Smooth muscle cell (in vitro differentiated cells): ENCODE measurements around the gene TELO2. TPM values are rescaled to one million over a fixed set of nuclear protein-coding genes. Genes with fewer than 3 reads are reported as not detected.

Experiments
- DNase-seq: peaks from one replicate; lab custom pipeline; 2025; ENCODE audit not compliant: unreplicated experiment; lab: John Stamatoyannopoulos, UW
- H2AFZ ChIP-seq: fragments of 200-600 bp; sonication (generic); 2 replicates; pipeline ENCODE4 v1.6.0; 2016; ENCODE audit warnings: antibody characterized with exemption, low read depth, mild to moderate bottlenecking
- H3F3A ChIP-seq: fragments of 200-600 bp; sonication (generic); 2 replicates; pipeline ENCODE4 v1.6.0; 2017; ENCODE audit warnings: antibody characterized with exemption, low read depth
- H3K27ac ChIP-seq: fragments of 200-600 bp; sonication (generic); 2 replicates; pipeline ENCODE4 v1.5.1; 2016; ENCODE audit warnings: low read depth, mild to moderate bottlenecking
- H3K27me3 ChIP-seq: fragments of 200-600 bp; sonication (generic); 2 replicates; pipeline ENCODE4 v1.6.1; 2016; ENCODE audit warnings: low read depth, mild to moderate bottlenecking
- H3K36me3 ChIP-seq: fragments of 200-600 bp; sonication (generic); 2 replicates; pipeline ENCODE4 v1.5.1; 2016; ENCODE audit warnings: low read depth
- H3K4me1 ChIP-seq: fragments of 200-600 bp; sonication (generic); 2 replicates; pipeline ENCODE4 v1.5.1; 2016; ENCODE audit warnings: low read depth
- H3K4me2 ChIP-seq: fragments of 200-600 bp; sonication (generic); 2 replicates; pipeline ENCODE4 v1.6.0; 2016; ENCODE audit warnings: mild to moderate bottlenecking
- H3K4me3 ChIP-seq: fragments of 200-600 bp; sonication (generic); 2 replicates; pipeline ENCODE4 v1.5.1; 2016; ENCODE audit warnings: mild to moderate bottlenecking
- H3K79me2 ChIP-seq: fragments of 200-600 bp; sonication (generic); 2 replicates; pipeline ENCODE4 v1.6.0; 2016; ENCODE audit warnings: low read depth, mild to moderate bottlenecking
- H3K9ac ChIP-seq: fragments of 200-600 bp; sonication (generic); 2 replicates; pipeline ENCODE4 v1.6.0; 2016; ENCODE audit warnings: low read depth
- H3K9me3 ChIP-seq: fragments of 200-600 bp; sonication (generic); replicated peaks from 2 replicates; pipeline ENCODE4 v1.5.1; 2016; ENCODE audit warnings: low read depth
- H4K20me1 ChIP-seq: fragments of 200-600 bp; sonication (generic); 2 replicates; pipeline ENCODE4 v1.6.0; 2016; ENCODE audit warnings: low read depth
- WGBS: methylation state at CpG from one replicate; pipeline ENCODE4 v1.1.7; 2016; ENCODE audit warnings: low lambda C conversion rate; 5-methylcytosine and 5-hydroxymethylcytosine counted together
- polyA plus RNA-seq: library from polyadenylated mRNA; unstranded; fragments of >200 nt; fragmentation: Nextera tagmentation; extraction: Ambion mirVana; gene quantifications from 2 replicates; pipeline ENCODE4 v1.2.1, GENCODE V29; 2016
- total RNA-seq: library from RNA; depleted of rRNA; stranded (reverse); fragments of >200 nt; gene quantifications from 2 replicates; pipeline ENCODE4 v1.2.3, GENCODE V29; 2014
- TF ChIP-seq, protein P1 (sequence below): fragments of 200-600 bp; sonication (generic); IDR thresholded peaks from 2 replicates; pipeline ENCODE4 v1.5.1; 2017; ENCODE audit warnings: borderline replicate concordance, mild to moderate bottlenecking, antibody characterized with exemption; ENCODE audit not compliant: insufficient read depth, poor library complexity, severe bottlenecking

The TELO2 gene
- total and polyA plus RNA-seq, 2 experiments from 2014 or later, result 6.5 to 22.9 TPM

GRCh38 chr16:1505912-1506311 is 12.8 kb downstream of the TELO2 start:
- H3K4me3 ChIP-seq, result no peak overlapping the region
- H3K9ac ChIP-seq, result no peak overlapping the region
- no peaks in the 10 kb centered on the region for H4K20me1 ChIP-seq
- no peak overlapping the region for H3K27ac ChIP-seq
- H3K4me1 ChIP-seq, result no peaks in the 10 kb centered on the region
- TF ChIP-seq, protein P1, sequence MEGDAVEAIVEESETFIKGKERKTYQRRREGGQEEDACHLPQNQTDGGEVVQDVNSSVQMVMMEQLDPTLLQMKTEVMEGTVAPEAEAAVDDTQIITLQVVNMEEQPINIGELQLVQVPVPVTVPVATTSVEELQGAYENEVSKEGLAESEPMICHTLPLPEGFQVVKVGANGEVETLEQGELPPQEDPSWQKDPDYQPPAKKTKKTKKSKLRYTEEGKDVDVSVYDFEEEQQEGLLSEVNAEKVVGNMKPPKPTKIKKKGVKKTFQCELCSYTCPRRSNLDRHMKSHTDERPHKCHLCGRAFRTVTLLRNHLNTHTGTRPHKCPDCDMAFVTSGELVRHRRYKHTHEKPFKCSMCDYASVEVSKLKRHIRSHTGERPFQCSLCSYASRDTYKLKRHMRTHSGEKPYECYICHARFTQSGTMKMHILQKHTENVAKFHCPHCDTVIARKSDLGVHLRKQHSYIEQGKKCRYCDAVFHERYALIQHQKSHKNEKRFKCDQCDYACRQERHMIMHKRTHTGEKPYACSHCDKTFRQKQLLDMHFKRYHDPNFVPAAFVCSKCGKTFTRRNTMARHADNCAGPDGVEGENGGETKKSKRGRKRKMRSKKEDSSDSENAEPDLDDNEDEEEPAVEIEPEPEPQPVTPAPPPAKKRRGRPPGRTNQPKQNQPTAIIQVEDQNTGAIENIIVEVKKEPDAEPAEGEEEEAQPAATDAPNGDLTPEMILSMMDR, result no peak
- no peak for DNase-seq
- no peaks in the 10 kb centered on the region for H3K79me2 ChIP-seq
- no peak overlapping the region for H3K4me2 ChIP-seq
- H3F3A ChIP-seq, result no peaks in the 10 kb centered on the region
- H3K27me3 ChIP-seq, result no peaks in the 10 kb centered on the region
- H3K36me3 ChIP-seq, result no peaks in the 10 kb centered on the region
- 95% methylated on average over 22 of the region's 22 CpGs for WGBS
- H2AFZ ChIP-seq, result no peak overlapping the region
- no peaks in the 10 kb centered on the region for H3K9me3 ChIP-seq

DNA sequence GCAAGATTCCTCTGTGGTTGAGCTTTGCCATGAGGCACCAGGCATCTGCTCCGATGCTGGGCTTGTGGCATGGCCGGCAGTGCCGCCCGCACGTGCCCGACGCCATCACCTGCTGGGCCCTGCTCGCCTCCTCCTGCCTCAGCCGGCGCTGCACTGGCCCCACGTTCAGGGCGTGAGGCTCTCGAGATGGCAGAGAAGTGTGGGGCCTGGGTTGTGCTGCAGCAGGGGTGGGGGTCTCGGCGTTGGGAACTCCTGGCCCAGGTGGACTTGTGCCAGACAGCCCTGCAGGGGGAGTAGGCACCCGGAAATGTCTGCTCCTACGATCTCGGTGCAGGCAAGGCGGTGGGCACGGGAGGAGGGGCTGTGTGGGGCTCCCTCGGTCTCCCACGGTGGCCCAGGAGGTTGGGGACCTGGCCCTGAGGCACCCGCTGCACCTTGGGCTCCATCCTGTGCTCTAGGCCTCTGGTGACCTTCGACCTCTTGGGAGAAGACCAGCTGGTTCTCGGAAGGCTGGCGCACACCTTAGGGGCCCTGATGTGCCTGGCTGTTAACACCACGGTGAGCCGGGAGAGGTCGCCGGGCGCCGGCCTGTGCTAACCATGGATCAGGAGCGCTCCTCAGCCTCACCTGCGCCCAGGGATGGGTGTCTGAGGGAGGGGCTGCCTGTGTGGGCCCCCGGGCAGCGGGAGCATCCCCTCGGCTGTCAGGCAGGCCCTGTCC is 13.5 kb downstream of the TELO2 start:
- H3K27me3 ChIP-seq, result no peaks in the 10 kb centered on the region
- no peak overlapping the region for H3K27ac ChIP-seq
- no peak overlapping the region for H3K9ac ChIP-seq
- H3K79me2 ChIP-seq, result no peaks in the 10 kb centered on the region
- no peak overlapping the region for H3K4me2 ChIP-seq
- TF ChIP-seq, protein P1, result no peak
- H3K9me3 ChIP-seq, result no peaks in the 10 kb centered on the region
- H2AFZ ChIP-seq, result no peak overlapping the region
- 96% methylated on average over 37 of the region's 37 CpGs for WGBS
- H3K4me3 ChIP-seq, result no peak overlapping the region
- H3K36me3 ChIP-seq, result no peaks in the 10 kb centered on the region
- H3F3A ChIP-seq, result no peaks in the 10 kb centered on the region
- no peaks in the 10 kb centered on the region for H3K4me1 ChIP-seq
- DNase-seq, result no peak
- no peaks in the 10 kb centered on the region for H4K20me1 ChIP-seq

GRCh38 chr16:1508494-1509187 is 15.5 kb downstream of the TELO2 start:
- H3K79me2 ChIP-seq, result no peaks in the 10 kb centered on the region
- TF ChIP-seq, protein P1, result no peak
- no peaks in the 10 kb centered on the region for H3K27me3 ChIP-seq
- WGBS, result 95% methylated on average over 24 of the region's 24 CpGs
- no peak overlapping the region for H3K27ac ChIP-seq
- H3K4me2 ChIP-seq, result no peak overlapping the region
- no peaks in the 10 kb centered on the region for H3F3A ChIP-seq
- H3K9me3 ChIP-seq, result no peaks in the 10 kb centered on the region
- no peak overlapping the region for H3K4me3 ChIP-seq
- no peaks in the 10 kb centered on the region for H3K36me3 ChIP-seq
- no peak overlapping the region for H2AFZ ChIP-seq
- no peak overlapping the region for H3K9ac ChIP-seq
- no peaks in the 10 kb centered on the region for H3K4me1 ChIP-seq
- no peak for DNase-seq
- H4K20me1 ChIP-seq, result no peaks in the 10 kb centered on the region
